ENCODE results near the gene NAV3.

GRCh38 chr12:78164154-78164553 lies 333.5 kb downstream of the NAV3 start:
- TF ChIP-seq CTCF (conservative IDR thresholded peaks at IDR 0.05; ENCODE audit: low read depth, low read length) (no peak), EZH2 (IDR thresholded peaks at IDR 0.05; ENCODE audit: low read length, unreplicated experiment) (no peak)

All from PC-3 (cell line).